Measurements from ENCODE around the gene MRPL47.

- TF ChIP-seq REST (IDR thresholded peaks at IDR 0.05; ENCODE audit: borderline replicate concordance in 1 of 2, low read depth in 1 of 2, low read length in 2 of 2) (no peak), CHD2 (IDR thresholded peaks at IDR 0.05; ENCODE audit: low read depth, low read length) (no peak), CTCF (CRISPR knock-in tag; IDR thresholded peaks at IDR 0.05) (no peak), NBN (conservative IDR thresholded peaks at IDR 0.05) (no peak), TCF7L2 (IDR thresholded peaks at IDR 0.05; ENCODE audit: low read depth, low read length) (no peak)
Measured at GRCh38 chr3:179615458-179616173, 11.2 kb upstream of the MRPL47 start.
